SW480 (cell line): ENCODE measurements around the gene RNF26.

ENCODE experiments used
- DNase-seq: peaks from one replicate; pipeline ENCODE4 v3.0.0-alpha.2; 2016; ENCODE audit warnings: low spot score

The RNF26 gene

GRCh38 chr11:119334174-119334930 lies at the start of gene RNF26:
TSS of gene RNF26 (plus strand) at chr11:119334527. CDS start at chr11:119335123, 596 bp downstream.
- DNase-seq: peak; percentile 97

DNA sequence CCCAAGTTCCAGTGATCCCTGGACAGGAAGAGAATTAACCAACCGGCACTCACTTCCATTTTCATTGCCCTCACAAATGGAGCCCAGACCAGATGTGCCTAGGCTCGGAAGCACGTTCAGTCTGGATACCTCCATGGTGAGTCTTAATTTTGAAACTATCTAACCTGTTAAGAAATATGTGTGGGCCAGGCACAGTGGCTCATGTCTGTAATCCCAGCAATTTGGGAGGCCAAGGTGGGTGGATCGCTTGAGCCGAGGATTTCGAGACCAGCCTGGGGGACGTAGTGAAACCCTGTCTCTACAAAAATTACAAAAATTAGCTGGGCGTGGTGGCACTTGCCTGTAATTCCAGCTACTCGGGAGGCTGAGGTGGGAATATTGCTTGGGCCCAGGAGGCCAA lies 48.9 kb upstream of the RNF26 start:
- DNase-seq: no peak

DNA sequence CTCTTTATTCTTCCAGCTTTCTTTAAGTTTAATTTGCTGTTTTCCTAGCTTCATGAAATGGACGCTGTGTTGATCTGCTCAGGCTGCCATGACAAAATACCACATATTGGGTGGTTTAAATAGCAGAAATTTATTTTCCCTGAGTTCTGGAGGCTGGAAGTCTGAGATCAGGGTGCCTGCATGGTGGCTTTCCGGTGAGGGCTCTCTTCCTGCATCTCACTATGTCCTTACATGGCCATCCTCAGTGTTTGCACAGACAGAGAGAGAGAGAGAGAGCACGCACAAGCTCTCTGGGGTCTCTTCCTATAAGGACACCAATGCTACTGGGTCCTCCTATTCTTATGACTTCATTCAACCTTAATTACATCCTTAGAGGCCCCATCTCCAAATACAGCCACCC lies 46.1 kb upstream of the RNF26 start:
- DNase-seq: no peak

DNA sequence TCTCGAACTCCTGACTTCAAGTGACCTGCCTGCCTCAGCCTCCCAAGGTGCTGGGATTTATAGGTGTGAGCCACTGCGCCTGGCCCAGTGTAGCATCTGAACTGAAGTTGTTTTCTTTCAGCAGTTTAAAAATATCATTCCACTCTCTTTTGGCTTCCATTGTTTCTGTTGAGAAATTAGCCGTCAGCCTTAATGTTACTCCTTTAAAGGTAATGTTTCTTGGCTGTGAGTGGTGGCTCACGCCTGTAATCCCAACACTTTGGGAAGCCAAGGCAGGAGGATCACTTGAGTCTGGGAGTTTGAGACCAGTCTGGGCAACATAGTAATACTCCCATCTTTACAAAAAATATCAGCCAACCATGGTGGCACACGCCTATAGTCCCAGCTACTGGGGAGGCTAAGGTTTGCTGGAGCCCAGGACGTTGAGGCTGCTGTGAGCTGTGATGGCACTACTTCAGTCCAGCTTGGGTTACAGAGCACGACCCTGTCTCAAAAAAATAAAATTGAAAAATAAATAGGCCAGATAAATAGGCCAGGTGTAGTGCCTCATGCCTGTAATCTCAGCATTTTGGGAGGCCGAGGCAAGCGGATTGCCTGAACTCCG lies 43.3 kb upstream of the RNF26 start:
- DNase-seq: no peak

- no peak for DNase-seq
These were observed 40.9 kb upstream of the RNF26 start for GRCh38 chr11:119293461-119293860.

DNA sequence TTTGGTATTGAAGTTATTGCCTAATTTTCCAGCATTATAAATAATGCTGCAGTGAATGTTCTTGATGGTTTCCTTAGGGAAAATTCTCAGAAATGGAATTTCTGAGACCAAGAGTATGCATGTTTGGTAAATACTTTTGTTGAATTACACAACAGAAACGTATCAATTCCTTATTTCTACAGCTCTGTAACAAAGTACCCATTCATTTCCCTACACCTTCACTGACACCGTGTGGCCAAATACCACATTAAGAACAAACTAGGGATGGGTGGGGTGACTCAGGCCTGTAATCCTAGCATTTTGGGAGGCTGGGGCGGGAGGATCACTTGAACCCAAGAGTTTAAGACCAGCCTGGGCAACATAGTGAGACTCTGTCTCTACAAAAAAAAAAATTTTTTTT lies 39.1 kb upstream of the RNF26 start:
- DNase-seq: peak; percentile 20

- DNase-seq: no peak
These were observed 36.4 kb upstream of the RNF26 start for GRCh38 chr11:119297938-119298337.

GRCh38 chr11:119298726-119299125 lies 35.6 kb upstream of the RNF26 start:
- DNase-seq: no peak

DNA sequence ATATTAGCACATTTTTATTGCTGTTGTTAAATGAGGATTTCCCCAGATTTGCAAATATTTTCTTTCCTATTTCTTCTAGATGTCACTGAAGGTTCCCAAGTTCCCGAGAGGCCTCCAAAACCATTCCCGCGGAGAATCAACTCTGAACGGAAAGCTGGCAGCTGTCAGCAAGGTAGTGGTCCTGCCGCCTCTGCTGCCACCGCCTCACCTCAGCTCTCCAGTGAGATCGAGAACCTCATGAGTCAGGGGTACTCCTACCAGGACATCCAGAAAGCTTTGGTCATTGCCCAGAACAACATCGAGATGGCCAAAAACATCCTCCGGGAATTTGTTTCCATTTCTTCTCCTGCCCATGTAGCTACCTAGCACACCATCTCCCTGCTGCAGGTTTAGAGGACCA lies 34.9 kb upstream of the RNF26 start:
- no peak for DNase-seq

DNA sequence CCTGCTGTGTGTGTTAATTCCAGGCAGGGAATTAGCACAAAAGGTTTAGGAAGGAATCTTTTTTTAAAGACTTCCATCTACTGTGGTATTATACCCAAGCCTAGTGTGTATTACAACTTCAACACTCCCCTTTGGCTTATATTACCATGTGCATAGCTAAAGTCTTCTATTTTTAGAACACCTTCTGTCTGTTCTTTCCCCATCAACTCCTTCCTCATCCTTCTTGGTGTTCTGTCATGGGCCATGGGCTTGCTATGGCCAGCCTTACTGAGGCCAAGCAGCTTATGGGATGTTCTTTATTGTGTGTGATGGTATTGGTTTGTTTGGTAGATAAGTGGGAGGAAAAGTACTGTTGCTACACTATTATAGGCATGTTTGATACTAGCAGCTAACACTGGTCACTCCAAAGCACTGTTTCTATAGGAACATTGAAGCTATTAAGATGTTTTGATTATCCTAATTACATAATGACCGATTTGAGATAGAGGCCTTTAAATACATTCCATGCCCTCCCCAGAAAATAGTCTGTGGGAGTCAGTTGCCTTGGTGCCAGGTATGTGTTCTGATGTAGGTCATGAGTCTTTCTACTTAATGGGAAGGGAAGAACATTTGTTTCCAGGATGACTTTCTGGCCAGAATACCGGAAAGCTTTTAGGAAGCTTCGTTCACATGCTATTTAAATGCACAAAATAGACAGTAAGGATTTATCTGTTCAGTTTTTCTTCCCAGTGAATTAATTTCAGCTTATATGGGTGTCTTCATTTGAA lies 33.9 kb upstream of the RNF26 start:
- DNase-seq: no peak

GRCh38 chr11:119303227-119303718 lies 31.1 kb upstream of the RNF26 start:
- no peak for DNase-seq

DNA sequence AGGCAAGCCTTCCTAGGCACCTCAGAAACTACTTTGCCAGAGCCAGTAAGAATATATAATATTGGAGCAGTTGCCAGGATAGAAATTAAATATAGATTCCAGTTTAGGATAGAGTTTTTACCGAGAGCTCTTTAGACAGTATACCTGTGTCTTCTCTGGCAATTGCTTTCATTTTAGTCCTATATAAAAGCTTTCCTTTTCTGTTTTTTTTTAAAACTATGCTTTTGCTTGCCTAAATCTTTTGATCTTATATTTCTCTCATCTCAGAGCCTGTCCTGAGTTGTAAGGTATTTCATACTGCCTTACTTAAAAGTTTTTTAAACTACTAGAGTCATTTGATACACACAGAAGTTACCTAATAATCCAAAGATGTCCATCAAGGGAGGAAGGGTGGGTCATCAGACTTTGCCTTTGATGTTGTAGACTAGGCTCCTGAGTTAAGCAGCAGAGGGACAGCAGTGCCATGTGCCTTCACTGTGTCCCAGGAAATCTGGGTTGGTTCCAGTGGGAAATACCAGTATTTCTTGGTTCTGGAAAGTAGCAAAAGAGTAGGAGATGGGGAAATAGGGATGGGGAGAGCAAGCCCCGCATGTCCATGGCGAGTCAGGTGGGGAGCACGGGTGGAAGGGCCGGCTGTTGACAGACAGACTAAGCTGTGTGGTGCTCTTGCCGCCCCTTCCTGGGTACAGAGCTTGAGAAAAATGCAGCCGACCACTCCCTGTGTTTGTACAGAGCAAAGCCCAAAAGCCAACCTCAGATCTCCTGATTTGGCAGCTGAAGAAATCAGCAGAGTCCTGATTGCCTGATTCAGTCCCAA lies 28.6 kb upstream of the RNF26 start:
- DNase-seq: no peak

GRCh38 chr11:119306373-119306890 lies 27.9 kb upstream of the RNF26 start:
- no peak for DNase-seq

GRCh38 chr11:119307219-119307618 lies 27.1 kb upstream of the RNF26 start:
- DNase-seq: no peak

DNA sequence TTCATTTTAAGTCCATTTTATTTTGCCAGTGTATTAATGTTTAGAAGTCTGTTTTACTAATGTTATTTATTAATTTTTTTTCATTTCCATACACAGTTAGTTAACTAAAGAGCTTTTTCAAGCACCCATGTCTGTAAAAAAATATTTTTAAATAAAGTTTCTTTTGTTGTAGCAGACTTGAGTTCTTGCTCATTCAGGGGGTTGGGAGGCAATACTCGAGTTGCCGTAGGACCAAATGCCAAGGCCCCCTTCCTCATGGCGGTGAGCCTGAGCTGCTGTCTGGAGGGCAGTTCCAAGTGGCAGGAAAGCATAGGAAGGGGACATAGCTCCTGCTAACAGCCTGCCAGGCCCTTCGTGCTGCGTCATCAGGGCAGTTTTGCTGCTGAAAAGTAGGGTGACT lies 26.4 kb upstream of the RNF26 start:
- DNase-seq: no peak

- no peak for DNase-seq
These were observed 24.9 kb upstream of the RNF26 start for GRCh38 chr11:119309411-119309810.

DNA sequence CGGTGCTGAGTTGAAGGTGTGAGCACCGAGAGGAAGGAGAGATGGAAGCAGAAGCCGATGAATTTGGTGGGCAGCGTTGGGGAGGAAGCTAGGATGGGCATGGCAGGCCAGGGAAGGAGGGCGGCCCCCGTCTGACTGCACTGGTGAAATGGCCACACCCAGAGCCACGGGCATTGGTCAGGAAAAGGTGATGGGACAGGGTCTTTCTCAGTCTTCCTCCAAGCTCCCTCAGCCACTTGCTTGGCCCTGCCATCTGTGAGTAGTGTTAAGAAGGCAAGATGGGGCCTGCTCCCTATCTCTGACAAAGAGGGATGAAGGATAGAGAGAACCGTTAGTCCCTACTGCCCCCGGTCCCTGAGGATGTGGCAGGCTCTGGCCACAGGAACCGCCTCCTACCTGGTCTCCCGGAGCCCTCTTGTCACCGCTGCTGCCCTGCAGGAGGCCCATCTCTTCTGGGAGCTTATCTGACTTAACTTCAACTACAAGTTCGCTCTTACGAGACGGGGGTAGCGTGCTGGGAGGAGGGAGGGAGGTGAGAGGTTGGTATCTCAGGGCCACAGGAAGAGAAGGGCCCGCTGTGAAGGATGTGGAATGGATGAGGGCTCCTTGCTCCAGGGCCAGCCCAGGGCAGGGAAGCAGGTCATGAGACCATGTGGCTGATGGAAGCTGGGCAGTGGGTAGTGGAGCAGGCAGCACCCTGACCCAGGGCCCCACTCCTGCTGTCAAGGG lies 24.2 kb upstream of the RNF26 start:
- DNase-seq: no peak

GRCh38 chr11:119310682-119311052 lies 23.7 kb upstream of the RNF26 start:
- DNase-seq: no peak

- DNase-seq: no peak
These were observed 19.6 kb upstream of the RNF26 start for GRCh38 chr11:119314726-119315125.

DNA sequence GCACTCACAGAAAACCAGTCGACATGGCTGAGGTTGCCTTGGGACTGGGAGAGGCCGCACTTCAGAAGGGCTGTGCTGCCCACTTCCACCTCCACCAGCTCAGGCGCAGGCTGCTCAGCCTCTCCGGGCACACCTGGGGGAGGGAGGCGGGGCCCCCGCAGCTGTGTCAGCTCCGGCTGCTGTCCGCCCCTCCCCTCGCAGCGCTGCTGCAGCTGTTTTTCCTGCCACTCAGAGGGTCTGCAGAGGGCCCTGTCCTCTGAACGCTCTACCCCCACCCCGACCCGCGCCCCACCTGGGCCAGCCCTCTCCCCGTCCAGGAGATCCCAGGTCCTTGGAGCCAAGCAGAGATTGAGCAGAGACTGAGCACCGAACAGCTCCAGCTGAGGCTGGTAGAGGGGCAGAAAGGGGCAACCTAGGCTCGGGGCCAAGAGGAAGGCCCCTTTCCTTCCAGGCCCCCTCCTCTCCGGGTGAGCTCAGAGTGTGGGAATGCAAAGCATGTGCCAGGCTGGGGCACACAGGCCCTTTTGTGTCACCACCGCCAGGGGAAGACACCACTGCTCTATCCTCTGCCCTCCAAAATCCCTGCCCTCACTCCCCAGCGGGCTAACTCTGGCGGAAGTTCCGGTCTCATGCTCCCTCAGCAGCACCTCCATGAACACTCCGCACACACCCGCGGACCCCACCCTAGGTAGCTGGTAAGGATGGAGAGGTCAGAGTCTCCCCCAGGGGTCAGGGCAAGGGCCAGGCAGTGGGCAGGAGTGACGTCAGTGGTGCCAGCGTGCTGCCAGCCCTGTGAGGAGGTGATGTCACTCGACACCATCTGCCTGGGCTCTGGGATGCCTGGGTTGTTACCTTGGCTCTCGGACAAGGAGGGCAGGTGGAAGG lies 19.0 kb upstream of the RNF26 start:
- peak; percentile 87 for DNase-seq
